HG03103 (cell line): ENCODE data around the gene LRCH1.

Source experiments
- ATAC-seq: cut with Tn5 transposase; IDR thresholded peaks from one replicate; pipeline ENCODE4 v1.9.1; 2021; ENCODE audit warnings: low read depth; ENCODE audit not compliant: unreplicated experiment

Gene LRCH1

DNA sequence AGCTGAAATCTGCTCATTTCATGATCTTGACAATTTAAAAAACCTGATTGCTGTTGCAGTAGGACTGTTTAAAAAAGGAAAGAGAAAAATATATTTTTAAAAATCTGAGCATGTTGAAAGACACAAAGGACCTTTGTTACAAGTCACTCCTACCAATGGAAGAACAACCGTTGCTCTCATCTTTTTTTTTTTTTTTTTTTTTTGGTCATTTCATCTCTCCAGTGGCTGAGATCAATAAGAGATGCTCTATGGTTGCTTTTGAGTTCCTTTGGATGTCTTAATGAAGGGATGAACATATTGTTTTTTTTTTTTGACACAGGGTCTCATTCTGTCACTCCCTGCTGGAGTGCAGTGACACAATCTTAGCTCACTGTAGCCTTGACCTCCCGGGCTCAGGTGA, 29.2 kb downstream of the LRCH1 start:
- ATAC-seq = no peak

DNA sequence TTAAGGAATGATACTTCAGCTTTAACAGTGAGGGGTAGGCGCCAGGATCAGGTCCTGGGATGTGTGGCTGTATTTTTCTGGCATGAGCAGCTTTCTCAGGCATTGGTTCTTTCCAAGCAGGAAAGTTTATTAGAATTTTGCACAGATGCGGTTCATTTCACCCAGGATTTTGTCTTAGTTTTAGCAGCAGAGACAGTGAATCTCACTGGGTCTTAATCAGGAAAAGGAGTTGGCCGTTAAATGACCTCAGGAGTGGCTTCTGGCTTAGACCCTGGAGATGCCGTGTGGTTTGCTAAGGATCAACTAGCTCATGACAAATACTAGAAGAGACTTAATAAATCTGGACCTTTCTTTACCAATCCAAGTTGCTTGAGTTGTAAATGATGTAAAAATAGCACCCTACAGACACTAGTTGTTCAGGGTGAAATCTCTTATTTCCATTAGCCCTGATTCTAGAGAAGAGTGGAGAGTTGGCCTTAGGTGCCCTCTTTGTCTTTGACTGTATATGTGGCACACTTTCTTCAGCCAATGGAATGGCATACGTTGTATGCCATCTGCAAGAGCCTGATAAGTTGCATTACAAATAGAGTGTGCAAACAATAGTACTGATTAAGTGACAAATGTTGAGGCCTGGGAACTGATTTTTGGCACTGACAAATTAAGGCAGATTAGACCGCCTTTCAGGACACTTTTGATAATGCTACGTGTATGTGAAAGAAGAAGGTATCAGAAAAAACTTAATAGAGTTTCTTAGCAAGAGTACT, 34.0 kb downstream of the LRCH1 start:
- ATAC-seq = no peak

DNA sequence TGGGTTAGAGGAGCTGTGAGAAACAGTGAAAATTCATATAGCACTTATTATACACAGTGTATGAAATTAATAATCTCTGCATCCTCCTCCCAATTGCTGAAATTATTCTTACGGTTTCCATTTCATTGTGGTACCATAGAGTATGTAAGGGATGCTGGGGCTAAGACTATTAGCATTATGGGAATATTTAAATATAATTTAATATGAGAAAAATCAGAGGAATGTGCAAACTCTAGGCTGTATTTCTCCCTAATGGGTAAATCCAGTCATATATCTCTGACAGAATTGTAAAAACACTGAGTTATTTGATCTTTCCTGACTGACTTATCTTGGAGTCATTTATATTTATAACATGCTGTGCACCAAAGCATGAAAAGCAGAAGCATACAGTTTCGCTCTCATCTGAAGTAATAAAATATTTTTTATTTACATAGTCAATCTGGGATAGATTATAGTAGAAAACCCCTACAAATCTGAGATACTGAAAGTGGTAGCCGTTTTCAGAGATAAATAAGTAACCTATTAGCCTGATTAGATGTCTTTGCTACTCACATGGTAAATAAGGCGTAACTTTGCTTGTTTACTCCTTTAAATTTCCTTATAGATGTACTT, 34.9 kb downstream of the LRCH1 start:
- ATAC-seq = no peak

DNA sequence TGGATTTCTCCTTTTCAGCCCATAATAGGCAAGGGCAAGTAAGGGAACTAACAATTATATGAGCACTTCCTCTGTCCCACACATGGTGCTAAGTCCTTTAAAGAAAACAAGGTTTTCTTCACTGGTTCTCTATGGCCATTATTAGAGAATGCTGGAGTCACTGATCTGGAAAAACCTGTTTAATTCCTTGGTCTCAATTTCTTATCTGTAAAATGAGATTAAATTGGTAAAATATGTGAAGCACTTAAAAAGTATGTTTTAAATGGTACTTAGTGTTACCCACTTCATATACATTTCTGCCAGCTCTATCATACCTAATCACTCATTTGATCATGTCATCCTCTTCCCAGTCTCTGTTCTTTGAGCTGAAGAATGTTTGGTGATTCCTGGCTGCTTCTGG, 39.4 kb downstream of the LRCH1 start:
- no peak for ATAC-seq

DNA sequence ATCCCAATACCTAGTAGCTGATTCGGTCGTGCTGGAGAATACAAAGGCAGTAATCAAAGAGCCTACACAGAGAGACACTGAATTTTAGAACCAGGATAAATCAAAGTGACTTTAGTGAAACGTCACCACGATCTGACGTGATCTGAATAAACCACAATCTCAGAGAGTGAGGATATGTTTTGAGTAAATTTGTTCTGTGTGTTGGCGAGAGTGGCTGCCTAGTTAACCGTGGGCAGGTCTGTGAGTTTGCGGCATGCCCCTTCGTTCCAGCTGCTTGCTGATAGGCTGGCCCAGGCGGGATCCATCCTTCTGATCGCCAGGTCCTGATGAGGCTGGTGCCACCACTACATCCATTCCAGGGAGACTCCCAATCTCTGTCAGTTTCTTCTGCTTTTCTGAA, 40.4 kb downstream of the LRCH1 start:
- ATAC-seq = peak; percentile 40

DNA sequence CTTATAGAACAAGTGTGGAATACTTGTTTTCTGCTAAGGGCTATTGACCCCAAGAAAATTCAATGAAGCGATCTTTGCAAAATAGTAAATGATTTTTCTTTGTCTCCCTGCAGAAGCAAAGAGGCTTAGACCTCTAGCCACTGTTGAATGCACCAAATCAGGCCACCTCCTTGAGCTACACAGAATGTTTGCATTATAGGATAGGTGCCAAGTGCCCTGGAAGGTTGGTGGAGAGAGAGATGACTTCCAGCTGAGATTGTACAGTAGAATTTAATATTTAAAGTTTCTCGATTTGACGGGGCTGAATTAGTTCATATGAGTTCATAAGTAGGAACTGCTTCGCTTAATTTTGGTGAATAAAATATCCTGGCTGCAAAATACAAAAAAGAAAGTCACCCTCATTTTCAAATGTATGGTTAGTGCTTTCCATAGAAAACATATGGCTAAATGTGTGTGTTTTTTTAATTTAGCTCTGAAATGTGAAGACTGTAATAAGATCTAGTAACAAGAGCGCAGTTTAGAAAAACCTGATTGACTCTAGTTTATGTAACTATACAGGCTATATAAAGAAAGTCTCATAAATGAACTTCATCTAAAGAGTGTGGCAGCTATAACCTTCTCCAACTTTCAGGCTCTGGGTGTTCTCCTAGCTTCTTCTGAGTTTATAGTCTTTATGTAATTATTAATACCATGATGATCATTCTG, 41.6 kb downstream of the LRCH1 start:
- ATAC-seq = no peak

DNA sequence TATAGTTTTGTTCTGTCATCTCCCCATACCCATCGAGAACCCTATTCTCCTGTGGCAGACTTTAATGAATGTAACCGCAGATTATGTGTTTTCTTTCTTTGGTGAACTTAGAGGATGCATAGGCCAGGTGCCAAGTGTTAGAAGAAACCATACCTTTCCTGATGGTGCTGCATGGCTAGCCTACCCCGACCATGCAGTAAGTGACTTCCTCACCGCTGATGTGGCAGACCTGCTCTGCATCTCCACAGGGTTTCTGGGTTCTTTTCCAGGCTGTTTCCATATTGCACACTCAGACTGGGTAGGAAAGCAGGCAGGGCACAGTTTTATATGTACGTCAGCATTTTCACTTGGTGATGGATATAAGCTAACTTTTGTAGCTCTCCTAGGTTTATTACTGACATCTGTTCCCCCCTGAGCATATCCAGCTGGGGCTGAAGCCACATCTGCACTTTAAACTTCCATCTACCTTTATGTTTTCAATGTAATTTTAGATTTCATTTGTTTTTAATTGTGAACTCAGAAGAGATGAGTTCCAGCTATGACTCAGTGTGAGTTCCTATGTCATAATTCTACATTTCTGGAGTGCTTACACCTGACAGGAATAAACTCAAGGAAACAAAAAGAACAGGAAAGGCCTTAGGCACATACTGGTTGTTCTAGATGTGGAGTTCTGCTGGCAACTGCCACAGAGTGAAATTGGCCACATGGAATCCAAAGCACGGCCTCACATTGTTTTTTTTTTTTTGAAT, 42.3 kb downstream of the LRCH1 start:
- ATAC-seq = peak; percentile 41

DNA sequence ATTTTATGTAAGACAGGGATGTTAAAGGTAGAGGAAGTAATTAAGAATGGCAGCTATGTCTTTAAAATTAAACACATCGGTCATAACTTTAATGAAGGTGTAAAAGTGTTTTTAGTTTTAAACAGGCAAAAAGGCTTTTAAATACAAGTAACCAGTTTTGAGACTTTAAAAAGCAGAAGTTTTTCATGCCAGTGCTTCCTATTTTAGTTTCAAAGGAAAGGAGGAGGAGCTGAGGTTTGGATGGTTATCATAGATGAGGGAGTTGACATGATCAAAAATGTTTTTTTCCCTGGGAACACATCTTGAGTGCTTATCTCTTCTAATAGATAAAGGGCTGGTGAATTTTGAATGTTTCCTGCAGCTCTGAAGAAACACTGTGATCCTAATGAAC, 42.9 kb downstream of the LRCH1 start:
- no peak for ATAC-seq

DNA sequence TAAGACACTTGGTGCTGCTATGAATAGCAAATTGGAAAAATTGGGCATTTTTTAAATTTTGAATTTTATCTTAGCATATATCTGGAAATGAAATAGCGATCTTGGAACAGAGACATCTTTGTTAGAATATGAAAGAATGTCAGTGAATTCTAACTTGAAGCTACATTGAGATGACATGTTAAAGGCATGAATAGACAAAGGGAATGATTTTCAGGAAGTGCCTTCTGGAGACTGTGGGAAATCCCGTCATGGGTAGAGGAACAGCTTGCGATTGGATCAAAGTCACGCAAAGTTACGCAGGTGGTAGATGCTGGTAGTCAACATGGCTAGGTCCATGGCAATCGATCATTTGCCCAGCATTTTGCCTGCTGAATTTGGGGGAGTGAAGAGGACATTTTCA, 43.5 kb downstream of the LRCH1 start:
- ATAC-seq = no peak

DNA sequence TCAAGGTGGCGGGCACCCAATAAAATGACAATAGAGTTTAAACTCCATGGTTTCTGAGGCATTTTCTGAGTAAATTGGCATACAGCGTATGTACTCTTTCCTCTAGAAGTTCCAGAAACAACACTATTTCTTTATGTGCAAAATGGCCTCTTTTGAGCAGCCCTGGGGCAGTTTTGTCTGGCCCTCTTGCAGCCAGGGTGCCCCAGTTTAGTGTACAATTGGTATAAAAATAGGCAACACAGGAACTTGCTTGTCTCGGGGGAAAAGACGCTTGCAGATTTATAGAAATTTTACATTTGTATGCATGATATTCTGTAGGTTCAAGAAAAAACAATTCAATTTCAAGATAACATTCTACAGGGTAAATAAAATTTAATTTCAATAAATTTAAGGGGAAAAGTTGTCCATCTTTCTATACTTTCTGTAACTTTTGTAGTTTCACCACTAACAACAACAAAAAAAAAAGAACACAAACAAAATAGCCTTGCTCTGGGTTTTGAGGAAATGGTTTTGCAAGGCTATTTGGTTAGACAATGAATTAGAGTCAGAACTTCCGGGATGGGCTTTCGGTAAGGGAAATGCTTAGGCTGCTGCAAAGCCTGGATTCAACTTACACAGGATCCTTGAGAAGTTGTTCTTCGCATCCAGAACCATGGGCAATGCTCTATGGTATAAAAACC, 45.3 kb downstream of the LRCH1 start:
- peak; percentile 32 for ATAC-seq

DNA sequence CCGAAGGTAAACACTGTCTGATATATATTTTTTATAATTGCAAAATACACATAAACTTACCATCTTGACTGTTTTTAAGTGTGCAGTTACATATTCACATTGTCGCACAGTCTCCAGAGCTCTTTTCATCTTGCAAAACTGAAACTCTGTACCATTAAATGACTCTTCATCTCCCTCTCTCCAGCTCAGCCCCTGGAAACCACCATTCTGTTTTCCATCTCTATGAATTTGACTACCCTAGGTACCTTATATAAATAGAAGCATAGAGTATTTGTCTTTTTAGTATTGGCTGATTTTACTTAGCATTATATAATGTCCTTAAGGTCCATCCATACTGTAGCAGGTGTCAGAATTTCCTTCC, 45.8 kb downstream of the LRCH1 start:
- ATAC-seq = peak; percentile 33

DNA sequence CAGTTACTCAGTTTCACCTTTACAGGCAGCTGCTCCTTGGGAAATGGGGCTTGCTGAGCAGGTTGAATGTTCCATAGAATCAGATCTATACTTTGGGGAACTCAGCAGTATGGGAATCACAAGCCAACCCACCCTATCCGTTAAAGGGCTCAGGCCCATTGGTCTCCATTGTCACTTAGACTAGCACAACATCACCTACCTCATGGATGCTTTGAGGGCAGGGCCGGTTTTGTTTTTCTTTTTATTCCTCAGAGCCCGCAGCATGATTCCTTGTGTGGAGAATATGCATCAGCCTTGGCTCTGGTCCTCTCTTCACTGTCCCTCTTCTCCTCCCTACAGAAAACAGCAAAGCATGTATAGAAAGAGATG, 48.0 kb downstream of the LRCH1 start:
- no peak for ATAC-seq

DNA sequence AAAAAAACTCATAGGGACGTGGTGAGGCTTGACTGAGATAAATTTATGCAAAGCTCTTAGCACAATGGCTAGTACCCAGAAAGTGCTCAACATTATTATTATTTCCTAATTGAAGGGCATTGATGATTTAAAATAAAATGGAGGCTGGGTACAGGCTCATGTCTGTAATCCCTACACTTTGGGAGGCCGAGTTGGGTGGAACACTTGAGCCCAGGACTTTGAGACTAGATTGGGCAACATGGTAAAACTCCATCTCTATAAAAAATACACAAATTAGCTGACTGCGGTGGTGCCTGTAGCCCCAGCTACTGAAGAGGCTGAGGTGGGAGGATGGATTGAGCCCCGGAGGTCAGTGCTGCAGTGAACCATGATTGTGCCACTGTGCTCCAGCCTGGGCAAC, 49.6 kb downstream of the LRCH1 start:
- no peak for ATAC-seq

DNA sequence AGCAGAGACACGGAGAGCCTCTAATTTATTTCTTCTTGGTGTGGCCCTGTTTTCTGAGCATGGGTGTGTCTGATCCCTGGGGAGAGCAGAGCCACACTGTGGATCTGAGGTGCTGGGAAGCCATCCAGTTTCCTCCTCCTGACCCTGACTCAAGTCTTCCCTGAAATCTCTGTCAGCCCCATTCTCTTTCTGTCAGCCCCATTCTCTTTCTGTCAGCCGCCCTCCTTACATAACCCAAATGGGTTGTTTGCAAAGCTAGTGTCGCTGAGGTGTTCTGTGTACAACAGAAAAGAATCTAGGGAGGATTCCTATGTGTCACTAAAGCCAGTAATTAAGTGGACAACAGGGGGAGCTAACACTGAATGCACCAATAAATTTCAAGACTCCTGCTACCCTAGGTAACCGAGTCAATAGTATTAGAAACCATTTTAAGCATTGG, 50.2 kb downstream of the LRCH1 start:
- no peak for ATAC-seq

DNA sequence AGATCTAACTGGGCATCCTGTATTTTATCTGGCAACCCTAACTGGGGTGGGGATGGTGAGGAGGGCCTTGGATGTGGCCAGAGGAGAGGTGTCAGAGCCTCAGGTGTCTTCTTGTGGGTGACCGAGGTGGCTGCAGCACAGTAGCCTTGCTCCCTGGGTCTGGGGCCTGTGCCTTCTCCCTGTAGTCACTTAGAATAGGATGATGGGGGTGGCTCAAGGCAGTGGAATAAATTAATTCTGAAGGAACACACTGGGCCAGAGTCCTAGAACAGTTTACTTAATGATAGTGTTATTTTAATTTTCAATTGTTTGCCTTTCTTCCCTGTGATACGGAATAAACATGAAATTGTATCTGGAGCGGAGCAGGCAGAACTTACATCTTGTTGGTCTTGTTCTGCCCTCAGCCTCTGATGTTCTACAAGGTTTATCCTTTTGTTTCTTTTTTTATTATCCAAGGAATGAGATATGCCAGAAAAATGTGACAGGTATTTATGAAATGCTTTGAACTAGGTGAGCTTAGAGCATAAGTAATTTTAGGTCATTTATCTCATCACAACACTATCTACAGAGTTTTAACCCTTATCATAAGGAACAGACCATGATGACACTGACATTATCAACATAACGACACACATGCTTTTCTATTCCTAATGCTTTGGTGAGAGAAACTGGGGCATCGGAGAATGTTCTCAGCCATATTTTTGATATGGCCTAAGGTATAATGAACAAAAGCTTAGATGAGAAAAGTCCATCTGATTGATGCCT, 51.4 kb downstream of the LRCH1 start:
- no peak for ATAC-seq

DNA sequence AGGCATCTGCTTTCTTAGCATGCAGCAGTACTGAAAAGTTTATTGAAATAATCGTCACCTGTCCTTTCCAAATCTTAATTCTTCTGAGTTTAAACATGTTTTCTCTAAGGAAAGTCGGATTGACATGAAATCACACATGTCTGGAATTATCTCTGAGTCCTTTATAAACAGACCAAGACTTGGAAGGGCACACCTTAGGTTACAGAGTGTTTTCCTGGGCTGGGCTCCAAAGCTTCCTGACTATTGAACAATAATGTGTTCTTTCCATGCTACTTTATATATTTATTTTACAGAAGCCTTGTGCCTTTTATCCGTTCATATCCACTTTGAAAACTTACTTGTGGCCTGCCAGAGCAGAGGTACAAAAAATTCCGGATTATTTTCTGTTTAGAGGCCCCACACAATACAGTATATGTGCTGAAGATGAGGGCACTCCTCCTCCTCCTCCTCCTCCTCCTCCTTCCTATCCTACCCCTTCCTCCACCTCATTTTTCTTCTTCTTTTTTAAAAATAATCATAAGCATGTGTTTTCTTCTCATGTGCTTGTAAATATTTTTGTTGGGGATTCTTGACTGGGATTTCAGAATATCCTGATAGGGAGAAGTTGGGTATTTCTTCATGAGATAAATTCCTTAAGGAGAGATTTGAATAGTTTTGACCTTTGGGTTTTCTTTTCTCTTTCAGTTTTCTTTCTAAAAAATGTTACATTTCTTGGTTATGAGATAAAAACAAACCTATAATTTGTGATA, 52.3 kb downstream of the LRCH1 start:
- no peak for ATAC-seq

DNA sequence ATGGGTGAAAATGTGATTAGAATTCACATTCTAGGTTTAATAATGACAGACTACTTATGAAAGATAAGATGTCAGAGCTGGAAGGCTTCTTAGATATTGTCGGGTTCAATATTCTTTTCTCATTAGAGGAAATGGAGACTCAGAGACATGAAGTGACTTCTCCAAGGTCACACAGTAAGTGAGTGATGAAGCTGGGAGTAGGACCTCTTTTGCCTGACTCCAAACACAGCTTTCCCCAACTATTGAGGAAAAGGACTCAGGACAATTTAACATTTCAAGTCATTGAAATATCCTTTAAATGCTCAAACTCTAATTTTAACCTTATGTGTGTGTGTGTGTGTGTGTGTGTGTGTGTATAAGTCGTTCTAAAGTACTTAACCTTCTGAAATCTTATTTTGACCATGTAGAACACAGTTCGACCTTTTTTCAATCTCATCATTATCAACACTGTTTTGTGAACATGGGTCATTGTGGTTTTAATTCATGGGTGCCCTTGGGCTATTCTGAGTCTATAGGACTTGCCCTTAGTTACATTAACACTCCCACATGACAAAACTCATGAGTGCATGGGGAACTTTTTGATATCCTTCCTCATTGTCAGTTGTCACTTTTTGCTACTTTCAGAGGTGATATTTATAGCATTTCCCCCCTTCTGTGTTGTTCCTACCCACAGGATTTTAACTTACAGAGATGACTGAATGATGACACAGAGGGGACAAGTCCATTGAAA, 53.0 kb downstream of the LRCH1 start:
- ATAC-seq = peak; percentile 50

DNA sequence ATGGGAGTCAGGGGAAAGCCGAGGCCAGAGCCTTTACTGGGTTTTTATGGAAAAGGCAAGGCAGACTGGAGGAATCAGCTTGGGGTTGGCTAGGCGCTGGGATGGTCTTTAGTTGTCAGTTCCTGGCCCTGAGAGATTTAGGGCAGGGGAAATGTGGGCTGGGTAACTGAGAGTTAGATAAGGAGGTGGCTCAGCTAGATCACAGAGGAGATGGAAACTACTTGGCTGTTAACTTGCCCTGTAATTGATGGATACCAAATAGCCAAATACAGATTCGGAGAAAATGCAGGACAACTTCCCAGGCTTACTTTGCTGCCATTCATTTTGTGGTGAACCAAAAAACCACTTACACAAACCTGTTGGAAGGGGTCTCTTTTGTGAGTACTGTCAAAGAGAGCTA, 54.0 kb downstream of the LRCH1 start:
- no peak for ATAC-seq
